Measurements from ENCODE around the gene SH2B3. TPM values are rescaled to one million over a fixed set of nuclear protein-coding genes. Genes with fewer than 3 reads are reported as not detected.
A peak's percentile ranks its signal among the peaks of the same experiment; 100 is the strongest.

SH2B3 gene
- total and polyA plus RNA-seq, 9 of the 15 experiments (the other 6 are each of a cell fraction or from before 2014, with no cell fraction given) = 10.8 to 75.3 (median 37.4) TPM

- no peak for TF ChIP-seq MEF2D (tag; conservative IDR thresholded peaks at IDR 0.05; ENCODE audit: low read depth)
- TF ChIP-seq BCL6 (CRISPR knock-in tag; IDR thresholded peaks at IDR 0.05) = no peak
- no peak for TF ChIP-seq NCOA1 (IDR thresholded peaks at IDR 0.05; ENCODE audit: low read depth)
- peak; percentile 25; the same call in 1 of the 2 replicates for TF ChIP-seq ZBTB7A (IDR thresholded peaks at IDR 0.05; ENCODE audit: borderline replicate concordance, control insufficient read depth, low read depth, low read length)
- no peak for TF ChIP-seq POU5F1 (IDR thresholded peaks at IDR 0.05; ENCODE audit: borderline replicate concordance, low read depth, low read length, partially characterized antibody)
- 0 out of 4 replicates have a peak, but pooled peaks of 1 of the 2 experiments have one; percentile 20 for TF ChIP-seq HDAC1 (IDR thresholded peaks at IDR 0.05)
- TF ChIP-seq TCFL5 (CRISPR knock-in tag; conservative IDR thresholded peaks at IDR 0.05) = no peak
- no peak for TF ChIP-seq ZNF143 (CRISPR knock-in tag; IDR thresholded peaks at IDR 0.05)
- no peak for TF ChIP-seq FUS (optimal IDR thresholded peaks at IDR 0.05; ENCODE audit: low read depth, low read length)
- TF ChIP-seq BRD4 (IDR thresholded peaks at IDR 0.05) = no peak
- no peak for TF ChIP-seq NFE2L1 (tag; IDR thresholded peaks at IDR 0.05; ENCODE audit: borderline replicate concordance, low read depth)
- 0 out of 2 replicates have a peak, but pooled peaks have one; percentile 17 for TF ChIP-seq IRF9 (tag; IDR thresholded peaks at IDR 0.05)
- TF ChIP-seq, protein P1, sequence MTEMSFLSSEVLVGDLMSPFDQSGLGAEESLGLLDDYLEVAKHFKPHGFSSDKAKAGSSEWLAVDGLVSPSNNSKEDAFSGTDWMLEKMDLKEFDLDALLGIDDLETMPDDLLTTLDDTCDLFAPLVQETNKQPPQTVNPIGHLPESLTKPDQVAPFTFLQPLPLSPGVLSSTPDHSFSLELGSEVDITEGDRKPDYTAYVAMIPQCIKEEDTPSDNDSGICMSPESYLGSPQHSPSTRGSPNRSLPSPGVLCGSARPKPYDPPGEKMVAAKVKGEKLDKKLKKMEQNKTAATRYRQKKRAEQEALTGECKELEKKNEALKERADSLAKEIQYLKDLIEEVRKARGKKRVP (CRISPR knock-in tag; IDR thresholded peaks at IDR 0.05) = no peak
- no peak for TF ChIP-seq BRCA1 (IDR thresholded peaks at IDR 0.05)
- no peak for TF ChIP-seq BRCA1 (CRISPR knock-in tag; IDR thresholded peaks at IDR 0.05)
- TF ChIP-seq, protein P2, sequence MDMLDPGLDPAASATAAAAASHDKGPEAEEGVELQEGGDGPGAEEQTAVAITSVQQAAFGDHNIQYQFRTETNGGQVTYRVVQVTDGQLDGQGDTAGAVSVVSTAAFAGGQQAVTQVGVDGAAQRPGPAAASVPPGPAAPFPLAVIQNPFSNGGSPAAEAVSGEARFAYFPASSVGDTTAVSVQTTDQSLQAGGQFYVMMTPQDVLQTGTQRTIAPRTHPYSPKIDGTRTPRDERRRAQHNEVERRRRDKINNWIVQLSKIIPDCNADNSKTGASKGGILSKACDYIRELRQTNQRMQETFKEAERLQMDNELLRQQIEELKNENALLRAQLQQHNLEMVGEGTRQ (CRISPR knock-in tag; IDR thresholded peaks at IDR 0.05) = no peak
- TF ChIP-seq, protein P3, sequence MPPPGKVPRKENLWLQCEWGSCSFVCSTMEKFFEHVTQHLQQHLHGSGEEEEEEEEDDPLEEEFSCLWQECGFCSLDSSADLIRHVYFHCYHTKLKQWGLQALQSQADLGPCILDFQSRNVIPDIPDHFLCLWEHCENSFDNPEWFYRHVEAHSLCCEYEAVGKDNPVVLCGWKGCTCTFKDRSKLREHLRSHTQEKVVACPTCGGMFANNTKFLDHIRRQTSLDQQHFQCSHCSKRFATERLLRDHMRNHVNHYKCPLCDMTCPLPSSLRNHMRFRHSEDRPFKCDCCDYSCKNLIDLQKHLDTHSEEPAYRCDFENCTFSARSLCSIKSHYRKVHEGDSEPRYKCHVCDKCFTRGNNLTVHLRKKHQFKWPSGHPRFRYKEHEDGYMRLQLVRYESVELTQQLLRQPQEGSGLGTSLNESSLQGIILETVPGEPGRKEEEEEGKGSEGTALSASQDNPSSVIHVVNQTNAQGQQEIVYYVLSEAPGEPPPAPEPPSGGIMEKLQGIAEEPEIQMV (tag; conservative IDR thresholded peaks at IDR 0.05; ENCODE audit: low read depth) = no peak
- no peak for TF ChIP-seq ZNF561 (CRISPR knock-in tag; conservative IDR thresholded peaks at IDR 0.05)
- TF ChIP-seq, protein P4, sequence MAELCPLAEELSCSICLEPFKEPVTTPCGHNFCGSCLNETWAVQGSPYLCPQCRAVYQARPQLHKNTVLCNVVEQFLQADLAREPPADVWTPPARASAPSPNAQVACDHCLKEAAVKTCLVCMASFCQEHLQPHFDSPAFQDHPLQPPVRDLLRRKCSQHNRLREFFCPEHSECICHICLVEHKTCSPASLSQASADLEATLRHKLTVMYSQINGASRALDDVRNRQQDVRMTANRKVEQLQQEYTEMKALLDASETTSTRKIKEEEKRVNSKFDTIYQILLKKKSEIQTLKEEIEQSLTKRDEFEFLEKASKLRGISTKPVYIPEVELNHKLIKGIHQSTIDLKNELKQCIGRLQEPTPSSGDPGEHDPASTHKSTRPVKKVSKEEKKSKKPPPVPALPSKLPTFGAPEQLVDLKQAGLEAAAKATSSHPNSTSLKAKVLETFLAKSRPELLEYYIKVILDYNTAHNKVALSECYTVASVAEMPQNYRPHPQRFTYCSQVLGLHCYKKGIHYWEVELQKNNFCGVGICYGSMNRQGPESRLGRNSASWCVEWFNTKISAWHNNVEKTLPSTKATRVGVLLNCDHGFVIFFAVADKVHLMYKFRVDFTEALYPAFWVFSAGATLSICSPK (IDR thresholded peaks at IDR 0.05; ENCODE audit: borderline replicate concordance) = no peak
- no peak for TF ChIP-seq GTF2F1 (IDR thresholded peaks at IDR 0.05; ENCODE audit: low read depth, low read length)
- TF ChIP-seq ZNF146 (CRISPR knock-in tag; IDR thresholded peaks at IDR 0.05; ENCODE audit: unreplicated experiment) = no peak
- peak; percentile 99 for TF ChIP-seq ZFP36 (IDR thresholded peaks at IDR 0.05; ENCODE audit: low read depth, low read length, partially characterized antibody)
- TF ChIP-seq JUNB (CRISPR knock-in tag; conservative IDR thresholded peaks at IDR 0.05) = no peak
Observed at GRCh38 chr12:111410431-111411184, 4.9 kb downstream of the SH2B3 start (continued).
